Measurements from ENCODE around the gene CNTN4. TPM values are rescaled to one million over a fixed set of nuclear protein-coding genes. Genes with fewer than 3 reads are reported as not detected.
A peak's percentile ranks its signal among the peaks of the same experiment; 100 is the strongest.

Gene CNTN4
- total RNA-seq, 1 donor from 2014 or later, result 16.5 TPM

GRCh38 chr3:2727610-2728318, 629.1 kb downstream of the CNTN4 start:
- no peaks in the 10 kb centered on the region for H3K27me3 ChIP-seq (ENCODE audit: control insufficient read depth, insufficient read depth, low read length)
- H3K4me3 ChIP-seq (ENCODE audit: low read depth, low read length), result no peak overlapping the region

GRCh38 chr3:2731843-2732242, 633.2 kb downstream of the CNTN4 start:
- DNase-seq (ENCODE audit: low read depth), result no peak

More at GRCh38 chr3:2727610-2728318, 629.1 kb downstream of the CNTN4 start:
- no peak for TF ChIP-seq CTCF (IDR thresholded peaks at IDR 0.05; ENCODE audit: insufficient read depth, low read length, poor library complexity, severe bottlenecking)
- no peak for DNase-seq (ENCODE audit: low read depth)
- no peaks in the 10 kb centered on the region for H3K36me3 ChIP-seq (ENCODE audit: control insufficient read depth, insufficient read depth, low read length)

GRCh38 chr3:2735392-2735894, 636.8 kb downstream of the CNTN4 start:
- DNase-seq (ENCODE audit: low read depth), result no peak
- Histone ChIP-seq H3K36me3 (ENCODE audit: control insufficient read depth, insufficient read depth, low read length) (no peaks in the 10 kb centered on the region), H3K27me3 (ENCODE audit: control insufficient read depth, insufficient read depth, low read length) (no peaks in the 10 kb centered on the region), H3K4me3 (ENCODE audit: low read depth, low read length) (no peak overlapping the region)
- no peak for TF ChIP-seq CTCF (IDR thresholded peaks at IDR 0.05; ENCODE audit: insufficient read depth, low read length, poor library complexity, severe bottlenecking)

More at GRCh38 chr3:2731843-2732242, 633.2 kb downstream of the CNTN4 start:
- Histone ChIP-seq H3K27me3 (ENCODE audit: control insufficient read depth, insufficient read depth, low read length) (no peaks in the 10 kb centered on the region), H3K4me3 (ENCODE audit: low read depth, low read length) (no peak overlapping the region), H3K36me3 (ENCODE audit: control insufficient read depth, insufficient read depth, low read length) (no peaks in the 10 kb centered on the region)
- no peak for TF ChIP-seq CTCF (IDR thresholded peaks at IDR 0.05; ENCODE audit: insufficient read depth, low read length, poor library complexity, severe bottlenecking)

GRCh38 chr3:2741516-2741915, 642.9 kb downstream of the CNTN4 start:
- Histone ChIP-seq H3K27me3 (ENCODE audit: control insufficient read depth, insufficient read depth, low read length) (no peaks in the 10 kb centered on the region), H3K36me3 (ENCODE audit: control insufficient read depth, insufficient read depth, low read length) (no peaks in the 10 kb centered on the region), H3K4me3 (ENCODE audit: low read depth, low read length) (no peak overlapping the region)
- no peak for DNase-seq (ENCODE audit: low read depth)
- no peak for TF ChIP-seq CTCF (IDR thresholded peaks at IDR 0.05; ENCODE audit: insufficient read depth, low read length, poor library complexity, severe bottlenecking)

GRCh38 chr3:2765002-2765579, 666.4 kb downstream of the CNTN4 start:
- peak; percentile 33 for TF ChIP-seq CTCF (IDR thresholded peaks at IDR 0.05; ENCODE audit: insufficient read depth, low read length, poor library complexity, severe bottlenecking)
- no peak for DNase-seq (ENCODE audit: low read depth)
- Histone ChIP-seq H3K27me3 (ENCODE audit: control insufficient read depth, insufficient read depth, low read length) (no peaks in the 10 kb centered on the region), H3K4me3 (ENCODE audit: low read depth, low read length) (no peak overlapping the region), H3K36me3 (ENCODE audit: control insufficient read depth, insufficient read depth, low read length) (no peaks in the 10 kb centered on the region)

All from kidney epithelial cell (primary cell).